Neuronal stem cell (in vitro differentiated cells): Measurements from ENCODE around the gene LYZL6.
A peak's percentile ranks its signal among the peaks of the same experiment; 100 is the strongest.

ENCODE experiments used
- DNase-seq: peaks from one replicate; pipeline ENCODE4 v3.0.0-alpha.2; 2013; ENCODE audit warnings: low spot score
- H2AFZ ChIP-seq: one replicate; pipeline ENCODE4 v1.6.1; 2013; ENCODE audit warnings: mild to moderate bottlenecking, low read length, inconsistent platforms
- H2AK5ac ChIP-seq: 2 replicates; pipeline ENCODE4 v1.6.1; 2013; ENCODE audit warnings: low read depth, mild to moderate bottlenecking, inconsistent platforms, low read length, moderate library complexity, mixed read lengths
- H2BK120ac ChIP-seq: 2 replicates; pipeline ENCODE4 v1.6.1; 2013; ENCODE audit warnings: low read depth, mild to moderate bottlenecking, inconsistent platforms, low read length, moderate library complexity, mixed read lengths
- H2BK12ac ChIP-seq: one replicate; pipeline ENCODE4 v1.6.1; 2013; ENCODE audit warnings: low read length, inconsistent platforms
- H2BK15ac ChIP-seq: 2 replicates; pipeline ENCODE4 v1.6.1; 2013; ENCODE audit warnings: mild to moderate bottlenecking, low read length, inconsistent platforms, mixed read lengths
- H2BK5ac ChIP-seq: one replicate; pipeline ENCODE4 v1.6.1; 2013; ENCODE audit warnings: inconsistent platforms, mild to moderate bottlenecking, low read length, moderate library complexity
- H3K14ac ChIP-seq: one replicate; pipeline ENCODE4 v1.6.1; 2013; ENCODE audit warnings: low read length, inconsistent platforms
- H3K18ac ChIP-seq: 2 replicates; pipeline ENCODE4 v1.6.1; 2013; ENCODE audit warnings: low read length, inconsistent platforms
- H3K23ac ChIP-seq: 2 replicates; pipeline ENCODE4 v1.6.1; 2013; ENCODE audit warnings: low read depth, mild to moderate bottlenecking, mixed read lengths, low read length, inconsistent platforms; ENCODE audit not compliant: poor library complexity
- H3K27ac ChIP-seq: replicated peaks from 3 replicates; pipeline ENCODE4 v1.5.1; 2013; ENCODE audit warnings: low read length, inconsistent platforms
- H3K27me3 ChIP-seq, 3 experiments: 2 replicates each; pipeline ENCODE4 v1.6.1; 2013; ENCODE audit warnings: low read length in 3 of 3, mild to moderate bottlenecking in 2 of 3, inconsistent platforms in 1 of 3, low read depth in 1 of 3, mixed read lengths in 1 of 3, moderate library complexity in 1 of 3; ENCODE audit not compliant: control insufficient read depth in 3 of 3, insufficient read depth in 3 of 3
- H3K36me3 ChIP-seq, 2 donors: replicated peaks in 1 of 2; 2 replicates each; pipeline ENCODE4 v1.6.1; 2013; ENCODE audit warnings: low read length in 2 of 2; ENCODE audit not compliant: control insufficient read depth in 2 of 2, insufficient read depth in 2 of 2
- H3K4ac ChIP-seq: 2 replicates; pipeline ENCODE4 v1.6.1; 2013; ENCODE audit warnings: inconsistent platforms, mild to moderate bottlenecking, low read length, moderate library complexity
- H3K4me1 ChIP-seq, 2 donors: 1 replicate in 1 of 2; 2 replicates in 1 of 2; pipeline ENCODE4 v1.6.1; 2013; ENCODE audit warnings: low read length in 2 of 2, low read depth in 1 of 2; ENCODE audit not compliant: control insufficient read depth in 2 of 2, insufficient read depth in 1 of 2
- H3K4me2 ChIP-seq: one replicate; pipeline ENCODE4 v1.6.1; 2013; ENCODE audit warnings: mild to moderate bottlenecking, low read length, inconsistent platforms; ENCODE audit not compliant: insufficient read depth, poor library complexity, severe bottlenecking
- H3K4me3 ChIP-seq, 2 donors: 2 replicates each; pipeline ENCODE4 v1.5.1; 2013; ENCODE audit warnings: low read length in 2 of 2, mild to moderate bottlenecking in 2 of 2, inconsistent platforms in 1 of 2, moderate library complexity in 1 of 2
- H3K79me1 ChIP-seq: one replicate; pipeline ENCODE4 v1.6.1; 2013; ENCODE audit warnings: low read depth, mild to moderate bottlenecking, inconsistent platforms, low read length, moderate library complexity
- H3K9ac ChIP-seq: one replicate; pipeline ENCODE4 v1.6.1; 2013; ENCODE audit warnings: mild to moderate bottlenecking, low read depth, low read length, inconsistent platforms; ENCODE audit not compliant: poor library complexity
- H3K9me3 ChIP-seq, 2 donors: replicated peaks in 1 of 2; 2 replicates each; pipeline versions ENCODE3 to v1.6.1; 2013; ENCODE audit warnings: low read length in 2 of 2, mild to moderate bottlenecking in 2 of 2, inconsistent platforms in 1 of 2, low read depth in 1 of 2, mixed read lengths in 1 of 2, moderate library complexity in 1 of 2; ENCODE audit not compliant: control insufficient read depth in 2 of 2, insufficient read depth in 1 of 2
- H4K8ac ChIP-seq: one replicate; pipeline ENCODE4 v1.6.1; 2013; ENCODE audit warnings: low read depth, mild to moderate bottlenecking, inconsistent platforms, low read length, moderate library complexity
- H4K91ac ChIP-seq: one replicate; pipeline ENCODE4 v1.6.1; 2013; ENCODE audit warnings: low read length, low read depth, mild to moderate bottlenecking, inconsistent platforms; ENCODE audit not compliant: poor library complexity
- WGBS, 2 donors: extraction: QIAGEN DNeasy Blood & Tissue Kit; methylation state at CpG; one replicate each; pipeline ENCODE4 v1.1.7; 2013; ENCODE audit warnings: missing lambda C conversion rate in 2 of 2, mixed read lengths in 1 of 2; ENCODE audit not compliant: insufficient read length in 2 of 2, insufficient replicate concordance in 1 of 2; ENCODE audit errors: extremely low coverage in 2 of 2; 5-methylcytosine and 5-hydroxymethylcytosine counted together
- small RNA-seq: library from polyadenylated mRNA; stranded (forward); fragments of <200 nt; extraction: miRNeasy Mini kit (QIAGEN cat#:217004); gene quantifications from one replicate; pipeline ENCODE3, GENCODE V24; 2013; ENCODE audit not compliant: insufficient read depth

Gene LYZL6

DNA sequence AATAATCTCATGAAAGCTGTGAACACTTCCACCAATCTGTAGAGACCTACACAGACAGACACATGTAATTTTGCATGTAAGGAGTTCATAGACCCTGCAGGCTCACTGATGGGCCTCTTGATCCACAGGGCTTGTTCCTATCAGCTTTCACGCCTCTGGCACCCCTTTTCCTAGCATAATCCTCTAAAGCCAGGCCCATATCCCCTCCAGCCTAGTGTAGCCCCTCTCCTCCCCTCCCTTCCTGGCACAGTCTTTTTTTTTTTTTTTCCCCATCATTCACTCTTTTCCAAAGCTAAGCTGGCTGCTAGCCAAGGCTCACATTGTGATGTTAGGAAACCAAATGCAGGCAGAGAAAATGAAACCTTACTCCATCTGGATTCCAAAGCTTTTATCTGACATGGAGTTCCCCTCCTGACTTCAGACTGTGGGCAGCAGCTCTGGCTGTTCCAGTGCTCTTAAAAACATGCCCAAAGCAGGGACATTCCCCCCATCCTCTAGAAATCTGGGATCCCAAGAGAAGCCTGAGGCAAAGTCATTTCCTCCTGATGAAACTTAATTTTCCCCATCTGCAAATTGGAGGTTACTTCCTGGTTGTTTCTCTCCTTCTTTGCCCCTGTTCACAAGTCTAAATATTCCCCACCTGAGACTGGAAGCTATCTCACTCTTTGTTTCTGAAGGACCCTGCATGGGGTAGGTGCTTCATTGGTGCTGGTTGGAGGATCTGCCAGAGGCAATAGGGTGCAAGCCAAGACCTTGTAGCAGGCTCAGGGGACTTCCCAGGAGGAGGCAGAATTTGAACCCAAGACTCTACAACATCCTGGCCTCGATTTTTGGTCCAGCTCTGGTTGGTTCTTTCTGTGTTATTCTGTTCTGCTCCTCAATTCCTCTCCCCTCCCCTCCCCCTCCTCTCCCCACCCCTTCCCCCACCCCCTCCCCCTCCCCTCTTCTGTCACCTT lies 53.4 kb downstream of the LYZL6 start:
- WGBS, 2 donors: no CpG with 5 or more reads among the region's 2 CpGs

DNA sequence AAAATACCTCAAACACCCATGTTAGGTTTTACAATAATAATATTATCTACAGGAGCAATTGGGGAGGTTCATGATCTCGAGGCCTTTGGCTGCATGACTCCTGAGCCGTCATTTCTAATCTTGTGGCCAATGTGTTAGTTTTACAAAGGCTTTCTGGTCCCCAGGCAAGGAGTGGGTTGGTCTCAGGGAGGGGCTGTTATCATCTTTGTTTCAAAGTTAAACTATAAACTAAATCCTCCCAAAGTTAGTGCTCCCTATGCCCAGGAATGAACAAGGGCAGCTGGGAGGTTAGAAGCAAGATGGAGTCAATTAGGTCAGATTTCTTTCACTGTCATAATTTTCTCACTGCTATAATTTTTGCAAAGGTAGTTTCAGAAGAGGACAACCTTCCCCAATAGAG lies 54.3 kb downstream of the LYZL6 start:
- no peak overlapping the region for H3K9ac ChIP-seq
- H4K91ac ChIP-seq: no peak overlapping the region
- no peak overlapping the region for H3K4ac ChIP-seq
- H3K23ac ChIP-seq: no peak overlapping the region
- H3K36me3 ChIP-seq: no peaks in the 10 kb centered on the region
- no peak overlapping the region for H3K27ac ChIP-seq
- no peak overlapping the region for H2BK120ac ChIP-seq
- no CpG with 5 or more reads among the region's 2 CpGs for WGBS, 2 donors
- H2AFZ ChIP-seq: no peak overlapping the region
- no peak overlapping the region for H3K4me3 ChIP-seq
- H3K79me1 ChIP-seq: no peaks in the 10 kb centered on the region
- H3K9me3 ChIP-seq: peaks cover 0 to 2% of the 10 kb centered on the region in 2 donors
- no peak overlapping the region for H4K8ac ChIP-seq
- no peak for DNase-seq
- H2BK5ac ChIP-seq: no peak overlapping the region
- no peak overlapping the region for H3K18ac ChIP-seq
- no peak overlapping the region for H2BK12ac ChIP-seq
- H3K27me3 ChIP-seq: peaks cover 0 to 4% (median 0%) of the 10 kb centered on the region in 3 experiments
- H3K4me1 ChIP-seq: peaks cover 0 to 7% of the 10 kb centered on the region in 2 donors
- no peak overlapping the region for H3K14ac ChIP-seq
- H3K4me2 ChIP-seq: no peak overlapping the region
- no peak overlapping the region for H2AK5ac ChIP-seq
- no peak overlapping the region for H2BK15ac ChIP-seq

More for the DNA sequence above, 53.4 kb downstream of the LYZL6 start:
- peaks cover 0 to 4% (median 0%) of the 10 kb centered on the region in 3 experiments for H3K27me3 ChIP-seq
- H3K4me1 ChIP-seq: peaks cover 0 to 7% of the 10 kb centered on the region in 2 donors
- H3K4ac ChIP-seq: no peak overlapping the region
- peaks cover 0 to 2% of the 10 kb centered on the region in 2 donors for H3K9me3 ChIP-seq
- no peak overlapping the region for H3K4me3 ChIP-seq
- no peak overlapping the region for H3K27ac ChIP-seq
- DNase-seq: no peak
- H2AK5ac ChIP-seq: no peak overlapping the region
- H3K23ac ChIP-seq: no peak overlapping the region
- no peaks in the 10 kb centered on the region for H3K79me1 ChIP-seq
- H2BK120ac ChIP-seq: no peak overlapping the region
- H3K14ac ChIP-seq: no peak overlapping the region
- no peak overlapping the region for H2BK12ac ChIP-seq
- no peak overlapping the region for H3K9ac ChIP-seq
- H3K18ac ChIP-seq: no peak overlapping the region
- H2BK15ac ChIP-seq: no peak overlapping the region
- H2AFZ ChIP-seq: no peak overlapping the region
- no peak overlapping the region for H2BK5ac ChIP-seq
- no peak overlapping the region for H3K4me2 ChIP-seq
- H3K36me3 ChIP-seq: no peaks in the 10 kb centered on the region
- H4K91ac ChIP-seq: no peak overlapping the region
- no peak overlapping the region for H4K8ac ChIP-seq

Small RNAs within 50 kb of the gene (small RNA-seq; reads per million reads assigned to genes)
- 226 reads per million, percentile 97 among the genes with 10 or more reads in this experiment for gene RF00100
